H1 (cell line): ENCODE measurements around the gene WDR7. TPM values are rescaled to one million over a fixed set of nuclear protein-coding genes. Genes with fewer than 3 reads are reported as not detected.

Experiments used
- CTCF ChIA-PET: fragments of 300-600 bp; sonication (Branson Sonifier 250); formaldehyde crosslinking; loops from one replicate; lab custom pipeline; 2021; ENCODE audit not compliant: partially characterized antibody; lab: Charles Lee
- POLR2A ChIA-PET: fragments of 300-600 bp; sonication (Branson Sonifier 250); formaldehyde crosslinking; loops from one replicate; lab custom pipeline; 2021; ENCODE audit warnings: inconsistent platforms; ENCODE audit not compliant: partially characterized antibody; lab: Charles Lee
- DNase-seq, 2 experiments: peaks; one replicate each; pipeline versions ENCODE4 v3.0.0 to v3.0.0-alpha.2; 2010 to 2022; ENCODE audit warnings: low spot score in 2 of 2, low read depth in 1 of 2, mixed read lengths in 1 of 2
- FAIRE-seq: peaks from 2 replicates; lab custom pipeline; 2011; peaks lifted over from hg19 to GRCh38; lab: Jason Lieb, UNC
- H2AFZ ChIP-seq: 2 replicates; pipeline ENCODE4 v1.8.1; 2012; ENCODE audit warnings: low read length, inconsistent platforms
- H2AK5ac ChIP-seq: 2 replicates; pipeline ENCODE4 v1.6.1; 2013; ENCODE audit warnings: low read depth, low read length
- H2BK120ac ChIP-seq: replicated peaks from 2 replicates; pipeline ENCODE3; 2013; ENCODE audit warnings: low read depth, low read length, inconsistent platforms
- H2BK12ac ChIP-seq: 2 replicates; pipeline ENCODE4 v1.6.1; 2013; ENCODE audit warnings: low read depth, low read length
- H2BK15ac ChIP-seq: 2 replicates; pipeline ENCODE4 v1.6.1; 2013; ENCODE audit warnings: low read length
- H2BK20ac ChIP-seq: 2 replicates; pipeline ENCODE4 v1.6.1; 2013; ENCODE audit warnings: low read length
- H2BK5ac ChIP-seq: 2 replicates; pipeline ENCODE4 v1.6.1; 2013; ENCODE audit warnings: low read depth, low read length
- H3K14ac ChIP-seq: 2 replicates; pipeline ENCODE4 v1.6.1; 2013; ENCODE audit warnings: inconsistent platforms; ENCODE audit not compliant: insufficient read length
- H3K18ac ChIP-seq: 2 replicates; pipeline ENCODE4 v1.6.1; 2013; ENCODE audit warnings: low read length; ENCODE audit errors: extremely low read depth
- H3K23ac ChIP-seq: 2 replicates; pipeline ENCODE4 v1.6.1; 2013; ENCODE audit warnings: inconsistent platforms; ENCODE audit not compliant: insufficient read length
- H3K23me2 ChIP-seq: 2 replicates; pipeline ENCODE4 v1.6.1; 2013; ENCODE audit warnings: low read depth, low read length
- H3K27ac ChIP-seq: 2 replicates; pipeline ENCODE4 v1.6.1; 2011; ENCODE audit warnings: low read depth, low read length, inconsistent platforms
- H3K27me3 ChIP-seq, 4 experiments: replicated peaks in 1 of 4; 1 replicate in 1 of 4; 2 replicates in 3 of 4; pipeline versions ENCODE4 v1.6.1 to v1.8.1; 2011 to 2013; ENCODE audit warnings: low read length in 3 of 4, mild to moderate bottlenecking in 3 of 4, inconsistent platforms in 2 of 4, mixed read lengths in 2 of 4, moderate library complexity in 1 of 4; ENCODE audit not compliant: control insufficient read depth in 3 of 4, insufficient read depth in 3 of 4; ENCODE audit errors: extremely low read depth in 1 of 4
- H3K36me3 ChIP-seq, 4 experiments: 2 replicates each; pipeline versions ENCODE4 v1.6.1 to v1.8.1; 2011 to 2013; ENCODE audit warnings: mild to moderate bottlenecking in 4 of 4, low read length in 3 of 4, moderate library complexity in 2 of 4, control low read depth in 1 of 4, inconsistent platforms in 1 of 4; ENCODE audit not compliant: insufficient read depth in 4 of 4, control insufficient read depth in 2 of 4
- H3K4ac ChIP-seq: replicated peaks from 2 replicates; pipeline ENCODE3; 2013; ENCODE audit warnings: low read length, low read depth, mixed read lengths, inconsistent platforms; ENCODE audit not compliant: insufficient read length
- H3K4me1 ChIP-seq, 4 experiments: replicated peaks in 1 of 4; 1 replicate in 1 of 4; 2 replicates in 3 of 4; pipeline versions ENCODE4 v1.6.1 to v1.8.1; 2011 to 2013; ENCODE audit warnings: low read length in 3 of 4, inconsistent platforms in 2 of 4, mixed read lengths in 1 of 4; ENCODE audit not compliant: insufficient read depth in 4 of 4, control insufficient read depth in 3 of 4
- H3K4me2 ChIP-seq, 2 experiments: 2 replicates each; pipeline versions ENCODE4 v1.6.1 to v1.8.1; 2011 to 2013; ENCODE audit warnings: low read depth in 2 of 2, low read length in 2 of 2, control low read depth in 1 of 2, inconsistent platforms in 1 of 2, mild to moderate bottlenecking in 1 of 2; ENCODE audit not compliant: insufficient read depth in 1 of 2
- H3K4me3 ChIP-seq, 4 experiments: fragments of 200-600, 300-600 bp in 1 of 4; sonication (generic), shearing (Covaris generic), sonication (Bioruptor Twin) in 1 of 4; 2 replicates each; pipeline versions ENCODE4 v1.5.1 to v1.8.1; 2011 to 2016; ENCODE audit warnings: low read length in 4 of 4, low read depth in 3 of 4, control low read depth in 2 of 4, inconsistent platforms in 2 of 4, mild to moderate bottlenecking in 2 of 4, mixed read lengths in 1 of 4, moderate library complexity in 1 of 4; ENCODE audit not compliant: insufficient read depth in 2 of 4; ENCODE audit errors: extremely low read depth in 1 of 4
- H3K56ac ChIP-seq: replicated peaks from 2 replicates; pipeline ENCODE3; 2013; ENCODE audit warnings: low read depth, mild to moderate bottlenecking, mixed read lengths, low read length, inconsistent platforms; ENCODE audit not compliant: insufficient read length
- H3K79me1 ChIP-seq: 2 replicates; pipeline ENCODE4 v1.6.1; 2013; ENCODE audit warnings: low read depth, low read length, control low read depth
- H3K79me2 ChIP-seq, 2 experiments: 2 replicates each; pipeline versions ENCODE4 v1.6.1 to v1.8.1; 2012 to 2013; ENCODE audit warnings: low read length in 2 of 2, mild to moderate bottlenecking in 2 of 2, inconsistent platforms in 1 of 2; ENCODE audit not compliant: insufficient read depth in 2 of 2, control insufficient read depth in 1 of 2
- H3K9ac ChIP-seq, 4 experiments: replicated peaks in 1 of 4; 1 replicate in 1 of 4; 2 replicates in 3 of 4; pipeline versions ENCODE4 v1.6.1 to v1.8.1; 2011 to 2013; ENCODE audit warnings: low read depth in 3 of 4, low read length in 3 of 4, control low read depth in 2 of 4, mild to moderate bottlenecking in 2 of 4, moderate library complexity in 2 of 4, inconsistent platforms in 1 of 4; ENCODE audit errors: extremely low read depth in 1 of 4
- H3K9me3 ChIP-seq, 2 experiments: 2 replicates each; pipeline versions ENCODE4 v1.6.1 to v1.8.1; 2012 to 2013; ENCODE audit warnings: mild to moderate bottlenecking in 2 of 2, moderate library complexity in 2 of 2, control low read depth in 1 of 2, inconsistent platforms in 1 of 2, low read depth in 1 of 2, low read length in 1 of 2, mixed read lengths in 1 of 2; ENCODE audit not compliant: insufficient read depth in 2 of 2
- H4K20me1 ChIP-seq, 2 experiments: replicated peaks in 1 of 2; 2 replicates each; pipeline versions ENCODE3 to v1.8.1; 2011 to 2013; ENCODE audit warnings: inconsistent platforms in 2 of 2, low read length in 2 of 2, mild to moderate bottlenecking in 1 of 2; ENCODE audit not compliant: insufficient read depth in 2 of 2, control insufficient read depth in 1 of 2
- H4K5ac ChIP-seq: 2 replicates; pipeline ENCODE4 v1.6.1; 2013; ENCODE audit warnings: low read length, low read depth, mixed read lengths, inconsistent platforms; ENCODE audit not compliant: insufficient read length
- H4K8ac ChIP-seq: 2 replicates; pipeline ENCODE4 v1.8.0; 2013; ENCODE audit warnings: mild to moderate bottlenecking, moderate library complexity, low read length, inconsistent platforms; ENCODE audit not compliant: insufficient read depth; ENCODE audit errors: extremely low read depth
- H4K91ac ChIP-seq: replicated peaks from 2 replicates; pipeline ENCODE3; 2013; ENCODE audit warnings: low read length, mixed read lengths, inconsistent platforms; ENCODE audit not compliant: insufficient read length
- E2F6 ChIP-seq: IDR thresholded peaks from 2 replicates; pipeline ENCODE4 v1.6.1; 2012; ENCODE audit warnings: inconsistent platforms
- POLR2A ChIP-seq, 2 experiments: IDR thresholded peaks; 1 replicate in 1 of 2; 2 replicates in 1 of 2; pipeline ENCODE4 v1.6.1; 2011; ENCODE audit warnings: low read depth in 2 of 2, low read length in 2 of 2, mild to moderate bottlenecking in 2 of 2; ENCODE audit errors: control extremely low read depth in 1 of 2
- SIN3A ChIP-seq, 2 experiments: IDR thresholded peaks in 1 of 2; conservative IDR thresholded peaks in 1 of 2; 2 replicates each; pipeline ENCODE4 v1.6.1; 2011 to 2012; ENCODE audit warnings: low read length in 2 of 2, improper control_type of control experiment in 1 of 2, low read depth in 1 of 2, mild to moderate bottlenecking in 1 of 2
- SP4 ChIP-seq: IDR thresholded peaks from 2 replicates; pipeline ENCODE4 v1.6.1; 2012; ENCODE audit warnings: low read length, inconsistent platforms
- TAF7 ChIP-seq: optimal IDR thresholded peaks from 2 replicates; pipeline ENCODE3; 2011; ENCODE audit warnings: low read depth, mild to moderate bottlenecking, inconsistent platforms, low read length, moderate library complexity, borderline replicate concordance
- WGBS, 2 experiments: shearing (Covaris generic) in 1 of 2; methylation state at CpG; one replicate each; pipeline versions ENCODE4 v1.1.6 to v1.1.7; 2013 to 2015; ENCODE audit warnings: low lambda C conversion rate in 2 of 2, mixed read lengths in 2 of 2, inconsistent platforms in 1 of 2, low coverage in 1 of 2, missing lambda C conversion rate in 1 of 2; ENCODE audit not compliant: insufficient replicate concordance in 2 of 2, insufficient coverage in 1 of 2, insufficient read length in 1 of 2; ENCODE audit errors: extremely low coverage in 1 of 2, missing lambda C conversion rate in 1 of 2; 5-methylcytosine and 5-hydroxymethylcytosine counted together
- polyA plus RNA-seq, 7 experiments: library from polyadenylated mRNA; depleted of rRNA in 3 of 7; stranded (reverse) in 5 of 7; unstranded in 2 of 7; fragments of >200 nt in 5 of 7; fragments of 200-250 nt in 2 of 7; gene quantifications; 1 replicate in 5 of 7; 2 replicates in 1 of 7; 4 replicates in 1 of 7; pipeline versions ENCODE4 v1.2.1 to v1.2.3, GENCODE V29; 2011 to 2013; ENCODE audit warnings: missing spikeins in 2 of 7, mixed read lengths in 2 of 7
- total RNA-seq: library from RNA; stranded (reverse); fragmentation: NEBNext Ultra II Directional; extraction: Animal tissue kit (Norgen Biotek cat#: 25700); gene quantifications from 2 replicates; pipeline ENCODE4 v1.2.1, GENCODE V29; 2021

The WDR7 gene
- total and polyA plus RNA-seq, 2 of the 8 experiments (the other 6 are each of a cell fraction or from before 2014, with no cell fraction given) = 5.5 to 15.2 TPM

- peak overlapping the region; percentile 72 for H2AFZ ChIP-seq
Measured at GRCh38 chr18:56639104-56639381, 12.1 kb upstream of the WDR7 start.

More at GRCh38 chr18:56639104-56639381, 12.1 kb upstream of the WDR7 start:
- H3K4me2 ChIP-seq = peak overlapping the region; percentile 85 to 94
- H3K27me3 ChIP-seq = 0 out of 7 replicates have a peak, but pooled peaks cover 0 to 2% (median 0%) of the 10 kb centered on the region in 4 experiments
- H3K79me1 ChIP-seq = peaks cover 2% of the 10 kb centered on the region
- H3K23me2 ChIP-seq = peaks cover 6% of the 10 kb centered on the region
- no peak for FAIRE-seq
- H4K91ac ChIP-seq = no peak overlapping the region
- no peaks in the 10 kb centered on the region for H3K36me3 ChIP-seq
- no peak overlapping the region for H3K18ac ChIP-seq
- no peak overlapping the region for H3K14ac ChIP-seq
- POLR2A ChIA-PET = interaction anchor here (3.8 kb wide), 1 partner anchor 12 kb away, joined by 23 read pairs; the partner anchor contains the start of gene WDR7
- no peak for DNase-seq
- no peaks in the 10 kb centered on the region; a peak in 1 of 7 replicates for H3K4me1 ChIP-seq
- no peak overlapping the region for H2BK5ac ChIP-seq
- TF ChIP-seq POLR2A (IDR thresholded peaks at IDR 0.05; ENCODE audit: control extremely low read depth in 1 of 2, low read depth in 2 of 2, low read length in 2 of 2) = no peak
- no peak for TF ChIP-seq E2F6
- TF ChIP-seq SP4 = no peak
- no peak for TF ChIP-seq SIN3A (conservative IDR thresholded peaks at IDR 0.05 in 1 of 2, IDR thresholded peaks at IDR 0.05 in 1 of 2; ENCODE audit: low read depth in 1 of 2, low read length in 2 of 2)
- peak; percentile 38 for TF ChIP-seq TAF7
- TF ChIP-seq, all 59 proteins: peak for 1
- no peak overlapping the region for H2BK15ac ChIP-seq
- H3K23ac ChIP-seq = no peak overlapping the region
- H3K4me3 ChIP-seq = peak overlapping the region; percentile 42 to 97 (median 74)
- H2BK12ac ChIP-seq = no peak overlapping the region
- CTCF ChIA-PET = interaction anchor here (1.2 to 3.7 kb wide), 2 partner anchors 9 to 11 kb away, joined by 4 to 18 read pairs; partner anchors contain the start of gene WDR7
- H4K8ac ChIP-seq = no peak overlapping the region
- H3K9me3 ChIP-seq = no peaks in the 10 kb centered on the region
- no peak overlapping the region for H2BK120ac ChIP-seq
- 84% methylated on average over 6 of the region's 6 CpGs; no CpG with 5 or more reads in 1 of the 2 experiments for WGBS, 2 experiments
- H2BK20ac ChIP-seq = no peak overlapping the region
- H3K9ac ChIP-seq = peak overlapping the region in 3 of 4 experiments; percentile 51 to 84 (median 62); a peak in 6 of 7 replicates
- peak overlapping the region; percentile 67 for H4K5ac ChIP-seq
- no peak overlapping the region for H3K4ac ChIP-seq
- peak overlapping the region; percentile 32 for H3K56ac ChIP-seq
- peaks cover 3 to 10% of the 10 kb centered on the region in 2 experiments for H4K20me1 ChIP-seq
- H3K79me2 ChIP-seq = peaks cover 18 to 43% of the 10 kb centered on the region in 2 experiments
- no peak overlapping the region; the same call in 1 of the 2 replicates for H3K27ac ChIP-seq
- H2AK5ac ChIP-seq = no peak overlapping the region
